ENCODE results near the gene LNPEP.

Gene LNPEP

GRCh38 chr5:97000391-97000790 is 64.5 kb downstream of the LNPEP start:
- no peak for DNase-seq (ENCODE audit: low spot score)

GRCh38 chr5:97002983-97003382 is 67.1 kb downstream of the LNPEP start:
- DNase-seq (ENCODE audit: low spot score) = no peak

GRCh38 chr5:97004423-97005060 is 68.7 kb downstream of the LNPEP start:
- no peak for DNase-seq (ENCODE audit: low spot score)

GRCh38 chr5:97006454-97007060 is 70.7 kb downstream of the LNPEP start:
- DNase-seq (ENCODE audit: low spot score) = no peak

GRCh38 chr5:97009212-97009898 is 73.5 kb downstream of the LNPEP start:
- no peak for DNase-seq (ENCODE audit: low spot score)

GRCh38 chr5:97009921-97010320 is 74.0 kb downstream of the LNPEP start:
- DNase-seq (ENCODE audit: low spot score) = no peak

GRCh38 chr5:97010606-97011005 is 74.7 kb downstream of the LNPEP start:
- no peak for DNase-seq (ENCODE audit: low spot score)

- no peak for DNase-seq (ENCODE audit: low spot score)
Measured at GRCh38 chr5:97011567-97011966, 75.7 kb downstream of the LNPEP start.

- no peak for DNase-seq (ENCODE audit: low spot score)
Measured at GRCh38 chr5:97019435-97020117, 83.7 kb downstream of the LNPEP start.

- DNase-seq (ENCODE audit: low spot score) = no peak
Measured at GRCh38 chr5:97021416-97021815, 85.5 kb downstream of the LNPEP start.

GRCh38 chr5:97022898-97023297 is 87.0 kb downstream of the LNPEP start:
- no peak for DNase-seq (ENCODE audit: low spot score)

- DNase-seq (ENCODE audit: low spot score) = no peak
Measured at GRCh38 chr5:97026721-97027120, 90.8 kb downstream of the LNPEP start.

GRCh38 chr5:97037819-97038218 is 101.9 kb downstream of the LNPEP start:
- no peak for DNase-seq (ENCODE audit: low spot score)

- no peak for DNase-seq (ENCODE audit: low spot score)
Measured at GRCh38 chr5:97041239-97041638, 105.4 kb downstream of the LNPEP start.

GRCh38 chr5:97042996-97043395 is 107.1 kb downstream of the LNPEP start:
- DNase-seq (ENCODE audit: low spot score) = no peak

GRCh38 chr5:97043511-97043910 is 107.6 kb downstream of the LNPEP start:
- DNase-seq (ENCODE audit: low spot score) = no peak

- no peak for DNase-seq (ENCODE audit: low spot score)
Measured at GRCh38 chr5:97044052-97044451, 108.2 kb downstream of the LNPEP start.

GRCh38 chr5:97046270-97046982 is 110.5 kb downstream of the LNPEP start:
- no peak for DNase-seq (ENCODE audit: low spot score)

- DNase-seq (ENCODE audit: low spot score) = no peak
Measured at GRCh38 chr5:97047076-97047475, 111.2 kb downstream of the LNPEP start.

- no peak for DNase-seq (ENCODE audit: low spot score)
Measured at GRCh38 chr5:97049175-97049574, 113.3 kb downstream of the LNPEP start.

- no peak for DNase-seq (ENCODE audit: low spot score)
Measured at GRCh38 chr5:97056263-97056662, 120.4 kb downstream of the LNPEP start.

GRCh38 chr5:97062046-97062445 is 126.2 kb downstream of the LNPEP start:
- no peak for DNase-seq (ENCODE audit: low spot score)
